ENCODE measurements around the gene SZT2. TPM values are rescaled to one million over a fixed set of nuclear protein-coding genes. Genes with fewer than 3 reads are reported as not detected.

The SZT2 gene
- total RNA-seq, 1 experiment from 2014 or later = 65.3 TPM

GRCh38 chr1:43479414-43479813 lies 89.7 kb downstream of the SZT2 start:
- Mint-ChIP-seq H3K27ac (ENCODE audit: low read depth, unreplicated experiment) (no peak overlapping the region), H3K4me3 (ENCODE audit: unreplicated experiment) (no peak overlapping the region), H3K36me3 (ENCODE audit: insufficient read depth, unreplicated experiment) (no peaks in the 10 kb centered on the region), H3K4me1 (ENCODE audit: insufficient read depth, unreplicated experiment) (peaks cover 5% of the 10 kb centered on the region), H3K27me3 (ENCODE audit: insufficient read depth, unreplicated experiment) (no peaks in the 10 kb centered on the region), H3K9me3 (ENCODE audit: unreplicated experiment) (no peaks in the 10 kb centered on the region)
- ChIA-PET POLR2A (no interaction called here), CTCF (no interaction called here)
- no TSS peak for BruUV-seq (replicated peaks)
- intact Hi-C loops (cut with micrococcal nuclease) = no loop called here
- no peak for DNase-seq (ENCODE audit: unreplicated experiment)
- no peak for TF ChIP-seq CTCF (IDR thresholded peaks at IDR 0.05; ENCODE audit: unreplicated experiment)

GRCh38 chr1:43481491-43481890 lies 91.8 kb downstream of the SZT2 start:
- no peaks in the 10 kb centered on the region for H3K4me1 Mint-ChIP-seq (ENCODE audit: insufficient read depth, unreplicated experiment)
- H3K9me3 Mint-ChIP-seq (ENCODE audit: unreplicated experiment) = no peaks in the 10 kb centered on the region
- no peak for TF ChIP-seq CTCF (IDR thresholded peaks at IDR 0.05; ENCODE audit: unreplicated experiment)
- no peak for DNase-seq (ENCODE audit: unreplicated experiment)
- ChIA-PET CTCF (no interaction called here), POLR2A (interaction anchor here (0.8 kb wide), 1 partner anchor 11 kb away, joined by 3 read pairs; no protein-coding TSS in a partner anchor)
- H3K27ac Mint-ChIP-seq (ENCODE audit: low read depth, unreplicated experiment) = no peak overlapping the region
- H3K36me3 Mint-ChIP-seq (ENCODE audit: insufficient read depth, unreplicated experiment) = no peaks in the 10 kb centered on the region
- H3K4me3 Mint-ChIP-seq (ENCODE audit: unreplicated experiment) = no peak overlapping the region
- BruUV-seq (replicated peaks) = no TSS peak
- no peaks in the 10 kb centered on the region for H3K27me3 Mint-ChIP-seq (ENCODE audit: insufficient read depth, unreplicated experiment)
- intact Hi-C loops (cut with micrococcal nuclease) = no loop called here

- no peak for DNase-seq (ENCODE audit: unreplicated experiment)
- ChIA-PET POLR2A (interaction anchor here (0.8 kb wide), 1 partner anchor 12 kb away, joined by 3 read pairs; no protein-coding TSS in a partner anchor), CTCF (no interaction called here)
- Mint-ChIP-seq H3K4me3 (ENCODE audit: unreplicated experiment) (no peak overlapping the region), H3K27me3 (ENCODE audit: insufficient read depth, unreplicated experiment) (no peaks in the 10 kb centered on the region), H3K36me3 (ENCODE audit: insufficient read depth, unreplicated experiment) (no peaks in the 10 kb centered on the region), H3K27ac (ENCODE audit: low read depth, unreplicated experiment) (no peak overlapping the region), H3K9me3 (ENCODE audit: unreplicated experiment) (no peaks in the 10 kb centered on the region), H3K4me1 (ENCODE audit: insufficient read depth, unreplicated experiment) (no peaks in the 10 kb centered on the region)
- no TSS peak for BruUV-seq (replicated peaks)
- TF ChIP-seq CTCF (IDR thresholded peaks at IDR 0.05; ENCODE audit: unreplicated experiment) = no peak
- intact Hi-C loops (cut with micrococcal nuclease) = no loop called here
Measured at GRCh38 chr1:43482215-43482614, 92.5 kb downstream of the SZT2 start.

GRCh38 chr1:43484367-43484766 lies 94.7 kb downstream of the SZT2 start:
- H3K27me3 Mint-ChIP-seq (ENCODE audit: insufficient read depth, unreplicated experiment) = no peaks in the 10 kb centered on the region

More at GRCh38 chr1:43484367-43484766, 94.7 kb downstream of the SZT2 start:
- POLR2A ChIA-PET = interaction anchor here (0.7 kb wide), 1 partner anchor 42 kb away, joined by 5 read pairs; no protein-coding TSS in a partner anchor
- TF ChIP-seq CTCF (IDR thresholded peaks at IDR 0.05; ENCODE audit: unreplicated experiment) = no peak
- Mint-ChIP-seq H3K4me1 (ENCODE audit: insufficient read depth, unreplicated experiment) (no peaks in the 10 kb centered on the region), H3K4me3 (ENCODE audit: unreplicated experiment) (no peak overlapping the region), H3K9me3 (ENCODE audit: unreplicated experiment) (no peaks in the 10 kb centered on the region), H3K27ac (ENCODE audit: low read depth, unreplicated experiment) (no peak overlapping the region), H3K36me3 (ENCODE audit: insufficient read depth, unreplicated experiment) (no peaks in the 10 kb centered on the region)
- intact Hi-C loops (cut with micrococcal nuclease) = no loop called here
- CTCF ChIA-PET = interaction anchor here (0.6 kb wide), 1 partner anchor 22 kb away, joined by 3 read pairs; no protein-coding TSS in a partner anchor
- no TSS peak for BruUV-seq (replicated peaks)
- no peak for DNase-seq (ENCODE audit: unreplicated experiment)

Measured in MCF 10A (cell line).